ENCODE measurements around the gene CAMK4. TPM values are rescaled to one million over a fixed set of nuclear protein-coding genes. Genes with fewer than 3 reads are reported as not detected.

CAMK4 gene
- total and polyA plus RNA-seq, 2 experiments from 2014 or later, result 4.2 to 7.3 TPM

DNA sequence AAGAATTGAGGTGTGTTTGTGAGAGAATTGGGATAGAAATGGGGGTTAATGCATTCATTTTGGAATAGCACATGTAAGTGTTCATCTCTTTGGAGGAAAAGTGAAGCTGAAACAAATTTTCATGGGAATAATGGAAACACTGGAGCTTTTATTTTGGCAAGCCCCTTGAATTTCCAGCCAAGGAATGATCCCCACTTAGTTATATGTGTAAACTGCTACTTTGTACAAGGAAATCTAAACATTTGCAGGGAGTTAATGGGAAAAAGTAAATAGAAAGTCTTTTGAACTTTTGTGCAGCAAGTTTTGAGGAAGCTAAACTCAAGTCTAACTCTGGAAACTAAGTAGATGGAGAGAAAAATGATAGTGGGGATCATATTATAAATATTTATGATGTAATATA is 44.1 kb downstream of the CAMK4 start:
- DNase-seq (ENCODE audit: low spot score) (no peak), ATAC-seq (no peak)
- H3K27me3 ChIP-seq (ENCODE audit: insufficient read depth), result peaks cover 4% of the 10 kb centered on the region
- Mint-ChIP-seq H3K4me1 (peaks cover 4% of the 10 kb centered on the region; the same call in 1 of the 3 replicates), H3K4me3 (no peak overlapping the region), H3K36me3 (ENCODE audit: low read depth) (no peaks in the 10 kb centered on the region), H3K27me3 (ENCODE audit: insufficient read depth, low read depth, poor library complexity) (peaks cover 2% of the 10 kb centered on the region), H3K9me3 (no peaks in the 10 kb centered on the region; the same call in 2 of the 3 replicates), H3K27ac (no peak overlapping the region)
- no peaks in the 10 kb centered on the region for H3K4me1 ChIP-seq (ENCODE audit: insufficient read depth)
- no peak overlapping the region for H2AFZ ChIP-seq
- no peaks in the 10 kb centered on the region for H3F3A ChIP-seq (replicated peaks; ENCODE audit: low read depth)
- no peak overlapping the region for H3K4me2 ChIP-seq
- no peak overlapping the region for H3K27ac ChIP-seq (ENCODE audit: low read depth)
- TF ChIP-seq JUNB (IDR thresholded peaks at IDR 0.05; ENCODE audit: unreplicated experiment), result no peak
- TF ChIP-seq, protein P1, sequence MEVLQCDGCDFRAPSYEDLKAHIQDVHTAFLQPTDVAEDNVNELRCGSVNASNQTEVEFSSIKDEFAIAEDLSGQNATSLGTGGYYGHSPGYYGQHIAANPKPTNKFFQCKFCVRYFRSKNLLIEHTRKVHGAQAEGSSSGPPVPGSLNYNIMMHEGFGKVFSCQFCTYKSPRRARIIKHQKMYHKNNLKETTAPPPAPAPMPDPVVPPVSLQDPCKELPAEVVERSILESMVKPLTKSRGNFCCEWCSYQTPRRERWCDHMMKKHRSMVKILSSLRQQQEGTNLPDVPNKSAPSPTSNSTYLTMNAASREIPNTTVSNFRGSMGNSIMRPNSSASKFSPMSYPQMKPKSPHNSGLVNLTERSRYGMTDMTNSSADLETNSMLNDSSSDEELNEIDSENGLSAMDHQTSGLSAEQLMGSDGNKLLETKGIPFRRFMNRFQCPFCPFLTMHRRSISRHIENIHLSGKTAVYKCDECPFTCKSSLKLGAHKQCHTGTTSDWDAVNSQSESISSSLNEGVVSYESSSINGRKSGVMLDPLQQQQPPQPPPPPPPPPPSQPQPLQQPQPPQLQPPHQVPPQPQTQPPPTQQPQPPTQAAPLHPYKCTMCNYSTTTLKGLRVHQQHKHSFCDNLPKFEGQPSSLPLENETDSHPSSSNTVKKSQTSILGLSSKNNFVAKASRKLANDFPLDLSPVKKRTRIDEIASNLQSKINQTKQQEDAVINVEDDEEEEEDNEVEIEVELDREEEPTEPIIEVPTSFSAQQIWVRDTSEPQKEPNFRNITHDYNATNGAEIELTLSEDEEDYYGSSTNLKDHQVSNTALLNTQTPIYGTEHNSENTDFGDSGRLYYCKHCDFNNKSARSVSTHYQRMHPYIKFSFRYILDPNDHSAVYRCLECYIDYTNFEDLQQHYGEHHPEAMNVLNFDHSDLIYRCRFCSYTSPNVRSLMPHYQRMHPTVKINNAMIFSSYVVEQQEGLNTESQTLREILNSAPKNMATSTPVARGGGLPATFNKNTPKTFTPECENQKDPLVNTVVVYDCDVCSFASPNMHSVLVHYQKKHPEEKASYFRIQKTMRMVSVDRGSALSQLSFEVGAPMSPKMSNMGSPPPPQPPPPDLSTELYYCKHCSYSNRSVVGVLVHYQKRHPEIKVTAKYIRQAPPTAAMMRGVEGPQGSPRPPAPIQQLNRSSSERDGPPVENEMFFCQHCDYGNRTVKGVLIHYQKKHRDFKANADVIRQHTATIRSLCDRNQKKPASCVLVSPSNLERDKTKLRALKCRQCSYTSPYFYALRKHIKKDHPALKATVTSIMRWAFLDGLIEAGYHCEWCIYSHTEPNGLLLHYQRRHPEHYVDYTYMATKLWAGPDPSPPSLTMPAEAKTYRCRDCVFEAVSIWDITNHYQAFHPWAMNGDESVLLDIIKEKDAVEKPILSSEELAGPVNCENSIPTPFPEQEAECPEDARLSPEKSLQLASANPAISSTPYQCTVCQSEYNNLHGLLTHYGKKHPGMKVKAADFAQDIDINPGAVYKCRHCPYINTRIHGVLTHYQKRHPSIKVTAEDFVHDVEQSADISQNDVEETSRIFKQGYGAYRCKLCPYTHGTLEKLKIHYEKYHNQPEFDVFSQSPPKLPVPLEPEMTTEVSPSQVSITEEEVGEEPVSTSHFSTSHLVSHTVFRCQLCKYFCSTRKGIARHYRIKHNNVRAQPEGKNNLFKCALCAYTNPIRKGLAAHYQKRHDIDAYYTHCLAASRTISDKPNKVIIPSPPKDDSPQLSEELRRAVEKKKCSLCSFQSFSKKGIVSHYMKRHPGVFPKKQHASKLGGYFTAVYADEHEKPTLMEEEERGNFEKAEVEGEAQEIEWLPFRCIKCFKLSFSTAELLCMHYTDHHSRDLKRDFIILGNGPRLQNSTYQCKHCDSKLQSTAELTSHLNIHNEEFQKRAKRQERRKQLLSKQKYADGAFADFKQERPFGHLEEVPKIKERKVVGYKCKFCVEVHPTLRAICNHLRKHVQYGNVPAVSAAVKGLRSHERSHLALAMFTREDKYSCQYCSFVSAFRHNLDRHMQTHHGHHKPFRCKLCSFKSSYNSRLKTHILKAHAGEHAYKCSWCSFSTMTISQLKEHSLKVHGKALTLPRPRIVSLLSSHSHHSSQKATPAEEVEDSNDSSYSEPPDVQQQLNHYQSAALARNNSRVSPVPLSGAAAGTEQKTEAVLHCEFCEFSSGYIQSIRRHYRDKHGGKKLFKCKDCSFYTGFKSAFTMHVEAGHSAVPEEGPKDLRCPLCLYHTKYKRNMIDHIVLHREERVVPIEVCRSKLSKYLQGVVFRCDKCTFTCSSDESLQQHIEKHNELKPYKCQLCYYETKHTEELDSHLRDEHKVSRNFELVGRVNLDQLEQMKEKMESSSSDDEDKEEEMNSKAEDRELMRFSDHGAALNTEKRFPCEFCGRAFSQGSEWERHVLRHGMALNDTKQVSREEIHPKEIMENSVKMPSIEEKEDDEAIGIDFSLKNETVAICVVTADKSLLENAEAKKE (CRISPR knock-in tag; IDR thresholded peaks at IDR 0.05), result no peak
- TF ChIP-seq, protein P2, sequence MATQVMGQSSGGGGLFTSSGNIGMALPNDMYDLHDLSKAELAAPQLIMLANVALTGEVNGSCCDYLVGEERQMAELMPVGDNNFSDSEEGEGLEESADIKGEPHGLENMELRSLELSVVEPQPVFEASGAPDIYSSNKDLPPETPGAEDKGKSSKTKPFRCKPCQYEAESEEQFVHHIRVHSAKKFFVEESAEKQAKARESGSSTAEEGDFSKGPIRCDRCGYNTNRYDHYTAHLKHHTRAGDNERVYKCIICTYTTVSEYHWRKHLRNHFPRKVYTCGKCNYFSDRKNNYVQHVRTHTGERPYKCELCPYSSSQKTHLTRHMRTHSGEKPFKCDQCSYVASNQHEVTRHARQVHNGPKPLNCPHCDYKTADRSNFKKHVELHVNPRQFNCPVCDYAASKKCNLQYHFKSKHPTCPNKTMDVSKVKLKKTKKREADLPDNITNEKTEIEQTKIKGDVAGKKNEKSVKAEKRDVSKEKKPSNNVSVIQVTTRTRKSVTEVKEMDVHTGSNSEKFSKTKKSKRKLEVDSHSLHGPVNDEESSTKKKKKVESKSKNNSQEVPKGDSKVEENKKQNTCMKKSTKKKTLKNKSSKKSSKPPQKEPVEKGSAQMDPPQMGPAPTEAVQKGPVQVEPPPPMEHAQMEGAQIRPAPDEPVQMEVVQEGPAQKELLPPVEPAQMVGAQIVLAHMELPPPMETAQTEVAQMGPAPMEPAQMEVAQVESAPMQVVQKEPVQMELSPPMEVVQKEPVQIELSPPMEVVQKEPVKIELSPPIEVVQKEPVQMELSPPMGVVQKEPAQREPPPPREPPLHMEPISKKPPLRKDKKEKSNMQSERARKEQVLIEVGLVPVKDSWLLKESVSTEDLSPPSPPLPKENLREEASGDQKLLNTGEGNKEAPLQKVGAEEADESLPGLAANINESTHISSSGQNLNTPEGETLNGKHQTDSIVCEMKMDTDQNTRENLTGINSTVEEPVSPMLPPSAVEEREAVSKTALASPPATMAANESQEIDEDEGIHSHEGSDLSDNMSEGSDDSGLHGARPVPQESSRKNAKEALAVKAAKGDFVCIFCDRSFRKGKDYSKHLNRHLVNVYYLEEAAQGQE (IDR thresholded peaks at IDR 0.05; ENCODE audit: unreplicated experiment), result no peak
- TF ChIP-seq STAT1 (IDR thresholded peaks at IDR 0.05; ENCODE audit: unreplicated experiment), result no peak
- H3K9me2 ChIP-seq (ENCODE audit: insufficient read depth), result no peaks in the 10 kb centered on the region
- 0 out of 2 replicates have a peak, but pooled peaks cover 5% of the 10 kb centered on the region for H4K20me1 ChIP-seq (replicated peaks; ENCODE audit: insufficient read depth)
- no peak overlapping the region for H3K4me3 ChIP-seq
- H3K79me2 ChIP-seq (replicated peaks; ENCODE audit: insufficient read depth), result no peaks in the 10 kb centered on the region
- H3K36me3 ChIP-seq (ENCODE audit: insufficient read depth), result no peaks in the 10 kb centered on the region
